ENCODE results near the gene C4orf17. TPM values are rescaled to one million over a fixed set of nuclear protein-coding genes. Genes with fewer than 3 reads are reported as not detected.

The C4orf17 gene
- polyA plus RNA-seq, 1 of the 3 experiments (the other 2 are of a cell fraction) = not detected

GRCh38 chr4:99462875-99463464, 47.9 kb upstream of the C4orf17 start:
- H3K4me2 ChIP-seq = no peak overlapping the region
- 21% methylated on average over 4 of the region's 4 CpGs for WGBS (ENCODE audit: low lambda C conversion rate)
- H4K20me1 ChIP-seq (ENCODE audit: insufficient read depth) = no peaks in the 10 kb centered on the region
- H3K4me3 ChIP-seq (ENCODE audit: low read depth in 2 of 2, low read length in 1 of 2) = peak overlapping the region in 1 of 2 experiments; percentile 24; a peak in 1 of 4 replicates
- no peaks in the 10 kb centered on the region for H3K79me2 ChIP-seq (ENCODE audit: insufficient read depth)
- no peak overlapping the region for H3K27ac ChIP-seq (ENCODE audit: low read depth in 2 of 2, low read length in 1 of 2)
- no peaks in the 10 kb centered on the region for H3F3A ChIP-seq (replicated peaks; ENCODE audit: insufficient read depth)
- POLR2A ChIA-PET = no interaction called here
- no peaks in the 10 kb centered on the region for H3K36me3 ChIP-seq (replicated peaks in 1 of 2; ENCODE audit: control insufficient read depth in 1 of 2, insufficient read depth in 2 of 2, low read length in 1 of 2)
- peak; percentile 54 for DNase-seq
- no peaks in the 10 kb centered on the region for H3K9me3 ChIP-seq
- no peaks in the 10 kb centered on the region; the same call in 1 of the 2 replicates for H3K27me3 ChIP-seq (ENCODE audit: insufficient read depth)
- CTCF ChIA-PET = interaction anchor here (0.6 to 3.1 kb wide), 43 partner anchors 8 to 1940 kb away, joined by 3 to 40 read pairs (median 4); partner anchors contain the start of genes ADH7 and METAP1
- no peak overlapping the region for H2AFZ ChIP-seq (ENCODE audit: low read depth)
- H3K4me1 ChIP-seq (ENCODE audit: control insufficient read depth in 1 of 2, insufficient read depth in 2 of 2, low read depth in 1 of 2, low read length in 1 of 2) = no peaks in the 10 kb centered on the region; a peak in 1 of 4 replicates
- TF ChIP-seq IRF3 (IDR thresholded peaks at IDR 0.05; ENCODE audit: low read depth, low read length) (no peak), SMC3 (IDR thresholded peaks at IDR 0.05; ENCODE audit: low read depth, low read length) (peak; percentile 79), NRF1 (IDR thresholded peaks at IDR 0.05; ENCODE audit: low read depth, low read length) (no peak), MEF2A (IDR thresholded peaks at IDR 0.05; ENCODE audit: borderline replicate concordance, low read depth) (no peak), FOXM1 (IDR thresholded peaks at IDR 0.05; ENCODE audit: low read depth) (no peak), RAD21 (IDR thresholded peaks at IDR 0.05; ENCODE audit: low read length) (peak; percentile 94), CTCF (IDR thresholded peaks at IDR 0.05) (peak; percentile 86)
- H3K9me2 ChIP-seq = no peaks in the 10 kb centered on the region
- no peak overlapping the region for H3K9ac ChIP-seq

- DNase-seq = no peak
- Histone ChIP-seq H3K36me3 (replicated peaks in 1 of 2; ENCODE audit: control insufficient read depth in 1 of 2, insufficient read depth in 2 of 2, low read length in 1 of 2) (no peaks in the 10 kb centered on the region), H4K20me1 (ENCODE audit: insufficient read depth) (no peaks in the 10 kb centered on the region), H3K9me2 (no peaks in the 10 kb centered on the region), H3K4me3 (ENCODE audit: low read depth in 2 of 2, low read length in 1 of 2) (no peak overlapping the region), H2AFZ (ENCODE audit: low read depth) (no peak overlapping the region), H3K4me1 (ENCODE audit: control insufficient read depth in 1 of 2, insufficient read depth in 2 of 2, low read depth in 1 of 2, low read length in 1 of 2) (no peaks in the 10 kb centered on the region; a peak in 1 of 4 replicates), H3F3A (replicated peaks; ENCODE audit: insufficient read depth) (no peaks in the 10 kb centered on the region), H3K4me2 (no peak overlapping the region), H3K27me3 (ENCODE audit: insufficient read depth) (no peaks in the 10 kb centered on the region; the same call in 1 of the 2 replicates), H3K9me3 (no peaks in the 10 kb centered on the region), H3K27ac (ENCODE audit: low read depth in 2 of 2, low read length in 1 of 2) (no peak overlapping the region), H3K79me2 (ENCODE audit: insufficient read depth) (no peaks in the 10 kb centered on the region), H3K9ac (no peak overlapping the region)
- WGBS (ENCODE audit: low lambda C conversion rate) = 64% methylated on average over 2 of the region's 2 CpGs
- ChIA-PET CTCF (interaction anchor here (0.6 to 3.1 kb wide), 32 partner anchors 10 to 1482 kb away, joined by 3 to 40 read pairs (median 5); partner anchors contain the start of genes ADH7 and METAP1), POLR2A (no interaction called here)
- no peak for TF ChIP-seq REST (IDR thresholded peaks at IDR 0.05; ENCODE audit: low read depth, low read length)
- no peak for TF ChIP-seq RCOR1 (IDR thresholded peaks at IDR 0.05; ENCODE audit: low read length)
- TF ChIP-seq YY1 (IDR thresholded peaks at IDR 0.05; ENCODE audit: low read depth) = no peak
- TF ChIP-seq FOXM1 (IDR thresholded peaks at IDR 0.05; ENCODE audit: low read depth) = no peak
- no peak for TF ChIP-seq SIN3A (IDR thresholded peaks at IDR 0.05; ENCODE audit: borderline replicate concordance, low read depth, low read length)
- TF ChIP-seq JUND (IDR thresholded peaks at IDR 0.05) = no peak
- no peak for TF ChIP-seq NRF1 (IDR thresholded peaks at IDR 0.05; ENCODE audit: low read depth, low read length)
- no peak for TF ChIP-seq RFX5 (IDR thresholded peaks at IDR 0.05; ENCODE audit: low read length)
- no peak for TF ChIP-seq GABPA (IDR thresholded peaks at IDR 0.05; ENCODE audit: low read depth)
- no peak for TF ChIP-seq SMC3 (IDR thresholded peaks at IDR 0.05; ENCODE audit: low read depth, low read length)
- TF ChIP-seq FOSL2 (IDR thresholded peaks at IDR 0.05; ENCODE audit: borderline replicate concordance, low read depth) = no peak
- no peak for TF ChIP-seq GATA2 (CRISPR knock-in tag; IDR thresholded peaks at IDR 0.05)
- no peak for TF ChIP-seq ZBTB33 (IDR thresholded peaks at IDR 0.05; ENCODE audit: borderline replicate concordance, low read depth)
- no peak for TF ChIP-seq TAF1 (IDR thresholded peaks at IDR 0.05; ENCODE audit: borderline replicate concordance, low read depth, low read length)
- no peak for TF ChIP-seq TCF12 (IDR thresholded peaks at IDR 0.05)
Observed at GRCh38 chr4:99463566-99463965, 47.3 kb upstream of the C4orf17 start.

All from SK-N-SH (cell line).